IMR-90 (cell line): ENCODE measurements around the gene CGA. TPM values are rescaled to one million over a fixed set of nuclear protein-coding genes. Genes with fewer than 3 reads are reported as not detected.

ENCODE experiments used
- ATAC-seq: fragments of 200-7000 bp; cut with Tn5 transposase; 2 replicates; pipeline ENCODE4 v1.9.1; 2020; ENCODE audit warnings: low read depth, mild to moderate bottlenecking, moderate library complexity
- BruUV-seq: library from RNA; stranded (reverse); fragments of 400-500 nt; replicated peaks from 2 replicates; lab custom pipeline; 2021; lab: Mats Ljungman, UMichigan
- CTCF ChIA-PET: fragments of 300-600 bp; formaldehyde crosslinking; extraction: SDS; loops from one replicate; lab custom pipeline; 2021; ENCODE audit warnings: antibody characterized with exemption; lab: Yijun Ruan, JAX
- POLR2A ChIA-PET: fragments of 300-600 bp; sonication (Branson Sonifier 250); formaldehyde crosslinking; loops from one replicate; lab custom pipeline; 2022; ENCODE audit warnings: antibody characterized with exemption; ENCODE audit not compliant: unreplicated experiment; lab: Charles Lee
- DNase-seq: peaks from one replicate; pipeline ENCODE4 v3.0.0; 2013
- H2AFZ ChIP-seq: replicated peaks from 2 replicates; pipeline ENCODE3; 2013; ENCODE audit warnings: low read length, mild to moderate bottlenecking; ENCODE audit not compliant: poor library complexity
- H2AK5ac ChIP-seq: 2 replicates; pipeline ENCODE4 v1.6.1; 2013; ENCODE audit warnings: low read depth, low read length, inconsistent platforms
- H2AK9ac ChIP-seq: replicated peaks from 2 replicates; pipeline ENCODE3; 2013; ENCODE audit warnings: mild to moderate bottlenecking, low read depth, low read length, moderate library complexity; ENCODE audit not compliant: poor library complexity
- H2BK120ac ChIP-seq: 2 replicates; pipeline ENCODE4 v1.6.1; 2013; ENCODE audit warnings: low read depth, low read length, inconsistent platforms
- H2BK15ac ChIP-seq: 3 replicates; pipeline ENCODE4 v1.6.1; 2013; ENCODE audit warnings: low read depth, low read length, inconsistent platforms
- H2BK20ac ChIP-seq: 2 replicates; pipeline ENCODE4 v1.6.1; 2013; ENCODE audit warnings: low read depth, mild to moderate bottlenecking, inconsistent platforms, low read length, moderate library complexity
- H2BK5ac ChIP-seq: 2 replicates; pipeline ENCODE4 v1.6.1; 2013; ENCODE audit warnings: mild to moderate bottlenecking, low read depth, low read length, inconsistent platforms; ENCODE audit not compliant: poor library complexity, severe bottlenecking
- H3K14ac ChIP-seq: replicated peaks from 2 replicates; pipeline ENCODE4 v1.6.1; 2013; ENCODE audit warnings: low read depth, low read length, inconsistent platforms
- H3K18ac ChIP-seq: 2 replicates; pipeline ENCODE4 v1.6.1; 2013; ENCODE audit warnings: low read depth, low read length, control low read depth
- H3K23ac ChIP-seq: 2 replicates; pipeline ENCODE4 v1.6.1; 2013; ENCODE audit warnings: low read depth, low read length, inconsistent platforms
- H3K27ac ChIP-seq: 2 replicates; pipeline ENCODE4 v1.5.1; 2013; ENCODE audit warnings: mild to moderate bottlenecking, control low read depth, low read length; ENCODE audit not compliant: insufficient read depth
- H3K27me3 ChIP-seq: 2 replicates; pipeline ENCODE4 v1.6.1; 2013; ENCODE audit warnings: low read length; ENCODE audit not compliant: control insufficient read depth, insufficient read depth
- H3K36me3 ChIP-seq: 2 replicates; pipeline ENCODE4 v1.6.1; 2013; ENCODE audit warnings: low read length, mixed read lengths; ENCODE audit not compliant: control insufficient read depth, insufficient read depth
- H3K4ac ChIP-seq: 2 replicates; pipeline ENCODE4 v1.6.1; 2013; ENCODE audit warnings: low read depth, low read length, inconsistent platforms
- H3K4me1 ChIP-seq: 2 replicates; pipeline ENCODE4 v1.6.1; 2013; ENCODE audit warnings: low read length, mixed read lengths; ENCODE audit not compliant: control insufficient read depth, insufficient read depth
- H3K4me2 ChIP-seq: 2 replicates; pipeline ENCODE4 v1.6.1; 2013; ENCODE audit warnings: low read depth, mild to moderate bottlenecking, control low read depth, low read length, moderate library complexity
- H3K4me3 ChIP-seq: 2 replicates; pipeline ENCODE4 v1.5.1; 2013; ENCODE audit warnings: low read depth, mild to moderate bottlenecking, control low read depth, low read length, moderate library complexity; ENCODE audit not compliant: insufficient read depth
- H3K56ac ChIP-seq: 2 replicates; pipeline ENCODE4 v1.6.1; 2013; ENCODE audit warnings: low read length, inconsistent platforms; ENCODE audit not compliant: insufficient read depth; ENCODE audit errors: extremely low read depth
- H3K79me1 ChIP-seq, 2 experiments: 2 replicates each; pipeline ENCODE4 v1.6.1; 2013; ENCODE audit warnings: low read length in 2 of 2, inconsistent platforms in 1 of 2, low read depth in 1 of 2
- H3K9ac ChIP-seq: 2 replicates; pipeline ENCODE4 v1.6.1; 2013; ENCODE audit warnings: low read depth, low read length, control low read depth
- H3K9me1 ChIP-seq: 2 replicates; pipeline ENCODE4 v1.6.1; 2013; ENCODE audit warnings: low read length, inconsistent platforms; ENCODE audit not compliant: insufficient read depth
- H3K9me3 ChIP-seq: 2 replicates; pipeline ENCODE4 v1.6.1; 2013; ENCODE audit warnings: low read length; ENCODE audit not compliant: control insufficient read depth, insufficient read depth
- H4K20me1 ChIP-seq: 2 replicates; pipeline ENCODE4 v1.6.1; 2013; ENCODE audit warnings: low read length, inconsistent platforms; ENCODE audit not compliant: insufficient read depth
- H4K5ac ChIP-seq: 2 replicates; pipeline ENCODE4 v1.6.1; 2013; ENCODE audit warnings: mild to moderate bottlenecking, low read depth, low read length, control low read depth
- H4K8ac ChIP-seq, 2 experiments: 2 replicates each; pipeline ENCODE4 v1.6.1; 2013; ENCODE audit warnings: low read depth in 2 of 2, low read length in 2 of 2, control low read depth in 1 of 2, inconsistent platforms in 1 of 2
- H4K91ac ChIP-seq: 2 replicates; pipeline ENCODE4 v1.6.1; 2013; ENCODE audit warnings: low read depth, low read length, inconsistent platforms; ENCODE audit not compliant: insufficient read depth
- BHLHE40 ChIP-seq: fragments of 150-350 bp; IDR thresholded peaks from 2 replicates; pipeline ENCODE4 v1.6.1; 2016; ENCODE audit warnings: mild to moderate bottlenecking, low read depth, low read length
- CEBPB ChIP-seq: IDR thresholded peaks from 2 replicates; pipeline ENCODE4 v1.6.1; 2012; ENCODE audit warnings: low read depth, low read length, improper control_type of control experiment
- CHD1 ChIP-seq: IDR thresholded peaks from 2 replicates; pipeline ENCODE4 v1.6.1; 2012; ENCODE audit warnings: low read depth, low read length, improper control_type of control experiment
- ELK1 ChIP-seq: fragments of 150-350 bp; IDR thresholded peaks from 2 replicates; pipeline ENCODE4 v1.6.1; 2016; ENCODE audit warnings: low read depth, mild to moderate bottlenecking, low read length, moderate library complexity, borderline replicate concordance
- FOS ChIP-seq: fragments of 150-350 bp; IDR thresholded peaks from 2 replicates; pipeline ENCODE4 v1.6.1; 2016; ENCODE audit warnings: low read depth, low read length
- MAZ ChIP-seq: IDR thresholded peaks from 2 replicates; pipeline ENCODE4 v1.6.1; 2012; ENCODE audit warnings: low read depth, mild to moderate bottlenecking, low read length, improper control_type of control experiment, moderate library complexity, borderline replicate concordance
- MXI1 ChIP-seq: IDR thresholded peaks from 2 replicates; pipeline ENCODE4 v1.6.1; 2012; ENCODE audit warnings: low read depth, mild to moderate bottlenecking, low read length, moderate library complexity, borderline replicate concordance
- NFE2L2 ChIP-seq: fragments of 150-350 bp; IDR thresholded peaks from 2 replicates; pipeline ENCODE4 v1.6.1; 2016; ENCODE audit warnings: low read depth, mild to moderate bottlenecking, low read length
- POLR2A ChIP-seq: IDR thresholded peaks from 2 replicates; pipeline ENCODE4 v1.6.1; 2012; ENCODE audit warnings: mild to moderate bottlenecking, low read depth, low read length
- RCOR1 ChIP-seq: IDR thresholded peaks from 2 replicates; pipeline ENCODE4 v1.6.1; 2012; ENCODE audit warnings: mild to moderate bottlenecking, low read length, improper control_type of control experiment; ENCODE audit not compliant: insufficient replicate concordance
- RFX5 ChIP-seq: IDR thresholded peaks from 2 replicates; pipeline ENCODE4 v1.8.0; 2012; ENCODE audit warnings: low read depth, mild to moderate bottlenecking, low read length, moderate library complexity
- SMC3 ChIP-seq: fragments of 150-350 bp; IDR thresholded peaks from 2 replicates; pipeline ENCODE4 v1.6.1; 2016; ENCODE audit warnings: low read depth, mild to moderate bottlenecking, antibody characterized with exemption, low read length, moderate library complexity
- WGBS, 2 experiments: methylation state at CpG; one replicate each; pipeline versions ENCODE4 v1.1.5 to v1.1.7; 2013; ENCODE audit warnings: missing lambda C conversion rate in 2 of 2; ENCODE audit not compliant: insufficient read length in 1 of 2; ENCODE audit errors: extremely low coverage in 2 of 2; 5-methylcytosine and 5-hydroxymethylcytosine counted together
- dilution Hi-C: fragments of 300-500 bp; cut with HindIII; formaldehyde crosslinking; loops from one replicate; pipeline ENCODE4 v1.14.3; 2018; ENCODE audit warnings: low sequenced_read_pairs; ENCODE audit not compliant: unreplicated experiment
- in situ Hi-C: fragments of 300-500 bp; cut with MboI; formaldehyde crosslinking; loops from 3 replicates; pipeline ENCODE4 v1.14.3; 2019; ENCODE audit warnings: low sequenced_read_pairs, inconsistent platforms, mixed read lengths
- intact Hi-C: fragments of 100-400 bp; cut with micrococcal nuclease; formaldehyde crosslinking; loops from 2 replicates; pipeline ENCODE4 v1.10.0; 2022
- polyA plus RNA-seq, 3 experiments: library from polyadenylated mRNA; depleted of rRNA; stranded (reverse); fragments of >200 nt; gene quantifications; 2 replicates each; pipeline ENCODE4 v1.2.3, GENCODE V29; 2012; ENCODE audit warnings: low replicate concordance in 1 of 3
- total RNA-seq: library from RNA; depleted of rRNA; stranded (reverse); fragments of >200 nt; gene quantifications from 2 replicates; pipeline ENCODE4 v1.2.3, GENCODE V29; 2012
- TF ChIP-seq, protein P1 (sequence below): conservative IDR thresholded peaks from 2 replicates; pipeline ENCODE4 v1.5.1; 2012; ENCODE audit warnings: mild to moderate bottlenecking, low read depth, low read length, improper control_type of control experiment
- TF ChIP-seq, protein P2 (sequence below): fragments of 150-350 bp; IDR thresholded peaks from 2 replicates; pipeline ENCODE4 v1.6.1; 2017; ENCODE audit warnings: mild to moderate bottlenecking, antibody characterized with exemption, low read length, low read depth

The CGA gene
- total and polyA plus RNA-seq, 2 of the 4 experiments (the other 2 are of a cell fraction), result 0.15 TPM; not detected in 1

- Histone ChIP-seq H3K14ac (no peak overlapping the region), H2AK5ac (no peak overlapping the region), H2BK5ac (no peak overlapping the region), H4K8ac (no peak overlapping the region), H4K20me1 (no peaks in the 10 kb centered on the region), H2BK20ac (no peak overlapping the region), H3K79me1 (no peaks in the 10 kb centered on the region), H3K4ac (no peak overlapping the region), H2BK15ac (no peak overlapping the region), H4K5ac (no peak overlapping the region), H3K9me1 (no peaks in the 10 kb centered on the region), H3K9ac (no peak overlapping the region), H4K91ac (no peak overlapping the region), H3K27ac (no peak overlapping the region), H3K4me3 (no peak overlapping the region), H3K27me3 (no peaks in the 10 kb centered on the region; the same call in 1 of the 2 replicates), H3K4me2 (no peak overlapping the region), H2AFZ (peak overlapping the region; percentile 79), H3K18ac (no peak overlapping the region), H3K36me3 (no peaks in the 10 kb centered on the region), H2AK9ac (no peak overlapping the region), H3K9me3 (no peaks in the 10 kb centered on the region; the same call in 1 of the 2 replicates), H3K23ac (no peak overlapping the region), H3K56ac (no peak overlapping the region), H3K4me1 (no peaks in the 10 kb centered on the region), H2BK120ac (no peak overlapping the region)
- ATAC-seq, result no peak
- no TSS peak for BruUV-seq
- intact Hi-C loops, result no loop called here
- in situ Hi-C loops, result no loop called here
- ChIA-PET CTCF (no interaction called here), POLR2A (no interaction called here)
- 63% methylated on average over 31 of the region's 51 CpGs; no CpG with 5 or more reads in 1 of the 2 experiments for WGBS, 2 experiments
- dilution Hi-C loops, result no loop called here
- TF ChIP-seq BHLHE40, result no peak
- TF ChIP-seq NFE2L2, result no peak
- TF ChIP-seq MAZ, result no peak
- no peak for TF ChIP-seq FOS
- TF ChIP-seq MXI1, result no peak
- TF ChIP-seq RCOR1, result no peak
- no peak for TF ChIP-seq ELK1
- TF ChIP-seq CEBPB, result no peak
- TF ChIP-seq, protein P1, sequence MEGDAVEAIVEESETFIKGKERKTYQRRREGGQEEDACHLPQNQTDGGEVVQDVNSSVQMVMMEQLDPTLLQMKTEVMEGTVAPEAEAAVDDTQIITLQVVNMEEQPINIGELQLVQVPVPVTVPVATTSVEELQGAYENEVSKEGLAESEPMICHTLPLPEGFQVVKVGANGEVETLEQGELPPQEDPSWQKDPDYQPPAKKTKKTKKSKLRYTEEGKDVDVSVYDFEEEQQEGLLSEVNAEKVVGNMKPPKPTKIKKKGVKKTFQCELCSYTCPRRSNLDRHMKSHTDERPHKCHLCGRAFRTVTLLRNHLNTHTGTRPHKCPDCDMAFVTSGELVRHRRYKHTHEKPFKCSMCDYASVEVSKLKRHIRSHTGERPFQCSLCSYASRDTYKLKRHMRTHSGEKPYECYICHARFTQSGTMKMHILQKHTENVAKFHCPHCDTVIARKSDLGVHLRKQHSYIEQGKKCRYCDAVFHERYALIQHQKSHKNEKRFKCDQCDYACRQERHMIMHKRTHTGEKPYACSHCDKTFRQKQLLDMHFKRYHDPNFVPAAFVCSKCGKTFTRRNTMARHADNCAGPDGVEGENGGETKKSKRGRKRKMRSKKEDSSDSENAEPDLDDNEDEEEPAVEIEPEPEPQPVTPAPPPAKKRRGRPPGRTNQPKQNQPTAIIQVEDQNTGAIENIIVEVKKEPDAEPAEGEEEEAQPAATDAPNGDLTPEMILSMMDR, result no peak
- TF ChIP-seq POLR2A, result no peak
- no peak for TF ChIP-seq RFX5
- TF ChIP-seq SMC3, result no peak
- no peak for TF ChIP-seq CHD1
- TF ChIP-seq, protein P2, sequence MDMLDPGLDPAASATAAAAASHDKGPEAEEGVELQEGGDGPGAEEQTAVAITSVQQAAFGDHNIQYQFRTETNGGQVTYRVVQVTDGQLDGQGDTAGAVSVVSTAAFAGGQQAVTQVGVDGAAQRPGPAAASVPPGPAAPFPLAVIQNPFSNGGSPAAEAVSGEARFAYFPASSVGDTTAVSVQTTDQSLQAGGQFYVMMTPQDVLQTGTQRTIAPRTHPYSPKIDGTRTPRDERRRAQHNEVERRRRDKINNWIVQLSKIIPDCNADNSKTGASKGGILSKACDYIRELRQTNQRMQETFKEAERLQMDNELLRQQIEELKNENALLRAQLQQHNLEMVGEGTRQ, result no peak
- no peak for DNase-seq
Observed at GRCh38 chr6:87122477-87122876, 27.6 kb upstream of the CGA start.
